Endothelial cell of umbilical vein (primary cell): ENCODE results near the gene MRPL38. TPM values are rescaled to one million over a fixed set of nuclear protein-coding genes. Genes with fewer than 3 reads are reported as not detected.

Experiments used
- BruUV-seq: library from RNA; stranded (reverse); fragments of 400-500 nt; replicated peaks from 2 replicates; lab custom pipeline; 2021; lab: Mats Ljungman, UMichigan
- CTCF ChIA-PET: fragments of 300-600, 350-600 bp; sonication (Branson Sonifier 250); formaldehyde crosslinking; loops from one replicate; lab custom pipeline; 2021; ENCODE audit warnings: antibody characterized with exemption, inconsistent platforms; lab: Charles Lee
- POLR2A ChIA-PET: fragments of 300-600, 350-600 bp; sonication (Branson Sonifier 250); formaldehyde crosslinking; loops from one replicate; lab custom pipeline; 2021; ENCODE audit warnings: antibody characterized with exemption, inconsistent platforms; lab: Charles Lee
- DNase-seq: peaks from one replicate; pipeline ENCODE4 v3.0.0-alpha.2; 2011; ENCODE audit warnings: low read depth, low spot score
- FAIRE-seq: peaks from 2 replicates; lab custom pipeline; 2011; peaks lifted over from hg19 to GRCh38; lab: Jason Lieb, UNC
- H2AFZ ChIP-seq: 2 replicates; pipeline ENCODE4 v1.6.0; 2012; ENCODE audit warnings: low read depth, low read length, control low read depth, inconsistent platforms
- H3K27ac ChIP-seq: 2 replicates; pipeline ENCODE4 v1.5.1; 2011; ENCODE audit warnings: low read depth, mild to moderate bottlenecking, control low read depth, low read length, moderate library complexity; ENCODE audit not compliant: insufficient read depth
- H3K27me3 ChIP-seq, 2 experiments: 2 replicates each; pipeline versions ENCODE4 v1.6.0 to v1.6.1; 2011; ENCODE audit warnings: low read length in 2 of 2, mixed read lengths in 1 of 2; ENCODE audit not compliant: control insufficient read depth in 2 of 2, insufficient read depth in 2 of 2
- H3K36me3 ChIP-seq, 2 experiments: 2 replicates in 1 of 2; 3 replicates in 1 of 2; pipeline ENCODE4 v1.5.1; 2011; ENCODE audit warnings: low read length in 2 of 2, mild to moderate bottlenecking in 1 of 2, moderate library complexity in 1 of 2; ENCODE audit not compliant: control insufficient read depth in 2 of 2, insufficient read depth in 2 of 2; ENCODE audit errors: extremely low read depth in 1 of 2
- H3K4me1 ChIP-seq: 3 replicates; pipeline ENCODE4 v1.5.1; 2011; ENCODE audit warnings: mild to moderate bottlenecking, low read length; ENCODE audit not compliant: control insufficient read depth, insufficient read depth; ENCODE audit errors: extremely low read depth
- H3K4me2 ChIP-seq: 2 replicates; pipeline ENCODE4 v1.6.1; 2011; ENCODE audit warnings: low read length, control low read depth, mixed read lengths; ENCODE audit not compliant: insufficient read depth
- H3K4me3 ChIP-seq, 3 experiments: fragments of 200-600 bp in 1 of 3; sonication (generic), shearing (Covaris generic) in 1 of 3; replicated peaks in 1 of 3; 2 replicates each; pipeline ENCODE4 v1.5.1; 2011 to 2016; ENCODE audit warnings: control low read depth in 3 of 3, low read length in 3 of 3, mild to moderate bottlenecking in 2 of 3, inconsistent platforms in 1 of 3, low read depth in 1 of 3, moderate library complexity in 1 of 3; ENCODE audit not compliant: insufficient read depth in 1 of 3
- H3K79me2 ChIP-seq: 2 replicates; pipeline ENCODE4 v1.6.0; 2012; ENCODE audit warnings: low read length, inconsistent platforms; ENCODE audit not compliant: control insufficient read depth, insufficient read depth
- H3K9ac ChIP-seq: replicated peaks from 2 replicates; pipeline ENCODE3; 2011; ENCODE audit warnings: low read length, control low read depth; ENCODE audit not compliant: insufficient read depth; ENCODE audit errors: extremely low read depth
- H3K9me1 ChIP-seq: replicated peaks from 3 replicates; pipeline ENCODE4 v1.6.0; 2011; ENCODE audit warnings: mild to moderate bottlenecking, low read length; ENCODE audit not compliant: control insufficient read depth, insufficient read depth; ENCODE audit errors: extremely low read depth
- H3K9me3 ChIP-seq: replicated peaks from 2 replicates; pipeline ENCODE4 v1.5.1; 2012; ENCODE audit warnings: low read length, inconsistent platforms; ENCODE audit not compliant: control insufficient read depth, insufficient read depth
- H4K20me1 ChIP-seq: replicated peaks from 2 replicates; pipeline ENCODE3; 2011; ENCODE audit warnings: mild to moderate bottlenecking, low read length; ENCODE audit not compliant: control insufficient read depth, insufficient read depth; ENCODE audit errors: extremely low read depth
- EZH2 ChIP-seq: IDR thresholded peaks from 2 replicates; pipeline ENCODE4 v1.6.1; 2012; ENCODE audit warnings: borderline replicate concordance, low read depth, mild to moderate bottlenecking, moderate library complexity, low read length, inconsistent platforms; ENCODE audit not compliant: severe bottlenecking
- GATA2 ChIP-seq: IDR thresholded peaks from 2 replicates; pipeline ENCODE4 v1.7.0; 2011; ENCODE audit warnings: low read depth, mild to moderate bottlenecking, moderate library complexity, mixed read lengths, low read length; ENCODE audit not compliant: insufficient read length, insufficient read depth
- JUN ChIP-seq: IDR thresholded peaks from 2 replicates; pipeline ENCODE4 v1.6.1; 2011; ENCODE audit warnings: borderline replicate concordance, low read depth; ENCODE audit not compliant: insufficient read length, insufficient read depth
- MYC ChIP-seq: IDR thresholded peaks from one replicate; pipeline ENCODE4 v1.6.1; 2011; ENCODE audit warnings: mild to moderate bottlenecking, low read depth, low read length
- POLR2A ChIP-seq: IDR thresholded peaks from 2 replicates; pipeline ENCODE4 v1.6.1; 2012; ENCODE audit warnings: low read depth, mild to moderate bottlenecking, control low read depth, low read length
- POLR2AphosphoS5 ChIP-seq: IDR thresholded peaks from 2 replicates; pipeline ENCODE4 v1.6.1; 2012; ENCODE audit warnings: low read depth, mild to moderate bottlenecking, control low read depth, low read length, moderate library complexity; ENCODE audit not compliant: insufficient read depth
- dilution Hi-C: fragments of 300-500 bp; cut with MboI; formaldehyde crosslinking; loops from one replicate; pipeline ENCODE4 v1.15.0; 2019; ENCODE audit warnings: low sequenced_read_pairs; ENCODE audit not compliant: extremely low pct_ligation_motif_present
- intact Hi-C: fragments of 100-400 bp; cut with micrococcal nuclease; formaldehyde crosslinking; loops from one replicate; pipeline ENCODE4 v1.10.0; 2022
- polyA plus RNA-seq, 4 experiments: library from polyadenylated mRNA; depleted of rRNA in 3 of 4; stranded (reverse) in 3 of 4; unstranded in 1 of 4; fragments of >200 nt; gene quantifications; 2 replicates each; pipeline versions ENCODE4 v1.2.1 to v1.2.3, GENCODE V29; 2011 to 2012; ENCODE audit warnings: missing spikeins in 1 of 4
- total RNA-seq: library from RNA; stranded (reverse); gene quantifications from 2 replicates; pipeline ENCODE4 v1.2.3, GENCODE V29; 2021
- TF ChIP-seq, protein P1 (sequence below), 2 donors: IDR thresholded peaks; 1 replicate in 1 of 2; 2 replicates in 1 of 2; pipeline ENCODE4 v1.5.1; 2011; ENCODE audit warnings: low read length in 2 of 2, mild to moderate bottlenecking in 2 of 2, moderate library complexity in 2 of 2, control low read depth in 1 of 2, inconsistent platforms in 1 of 2, low read depth in 1 of 2; ENCODE audit not compliant: insufficient read depth in 1 of 2; ENCODE audit errors: extremely low read depth in 1 of 2

The MRPL38 gene
- total and polyA plus RNA-seq, 2 donors (not counting 3 experiments of a cell fraction or from before 2014, with no cell fraction given), result 82.7 to 93.8 TPM

DNA sequence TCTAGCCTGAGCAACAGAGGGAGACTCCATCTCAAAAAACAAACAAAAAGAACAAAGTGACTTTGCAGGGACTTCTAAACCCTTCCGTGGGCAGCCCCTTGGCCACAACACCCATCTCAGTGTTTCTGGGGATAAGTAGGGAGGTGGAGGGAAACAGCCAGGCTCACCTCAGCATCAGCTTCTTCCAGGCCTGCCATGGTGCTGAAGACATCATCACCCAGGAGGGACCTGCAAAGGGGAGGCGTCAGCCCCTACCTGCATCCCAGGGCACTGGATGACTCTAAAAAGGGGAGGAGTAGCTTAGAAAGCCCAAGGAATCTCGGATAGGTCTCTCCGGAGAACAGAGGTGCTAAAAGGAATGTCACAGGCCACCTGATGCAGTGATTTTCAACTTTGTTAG, 26.4 kb upstream of the MRPL38 start:
- POLR2A ChIA-PET, result no interaction called here
- Histone ChIP-seq H3K9ac (no peak overlapping the region), H3K9me3 (no peaks in the 10 kb centered on the region), H3K27me3 (no peaks in the 10 kb centered on the region), H3K27ac (no peak overlapping the region), H4K20me1 (no peaks in the 10 kb centered on the region), H3K9me1 (no peaks in the 10 kb centered on the region), H3K79me2 (no peaks in the 10 kb centered on the region), H3K4me1 (no peaks in the 10 kb centered on the region), H2AFZ (no peak overlapping the region), H3K36me3 (no peaks in the 10 kb centered on the region), H3K4me2 (no peak overlapping the region), H3K4me3 (no peak overlapping the region)
- TF ChIP-seq POLR2AphosphoS5 (no peak), MYC (no peak), JUN (no peak), GATA2 (no peak), POLR2A (no peak), EZH2 (no peak)
- TF ChIP-seq, protein P1, sequence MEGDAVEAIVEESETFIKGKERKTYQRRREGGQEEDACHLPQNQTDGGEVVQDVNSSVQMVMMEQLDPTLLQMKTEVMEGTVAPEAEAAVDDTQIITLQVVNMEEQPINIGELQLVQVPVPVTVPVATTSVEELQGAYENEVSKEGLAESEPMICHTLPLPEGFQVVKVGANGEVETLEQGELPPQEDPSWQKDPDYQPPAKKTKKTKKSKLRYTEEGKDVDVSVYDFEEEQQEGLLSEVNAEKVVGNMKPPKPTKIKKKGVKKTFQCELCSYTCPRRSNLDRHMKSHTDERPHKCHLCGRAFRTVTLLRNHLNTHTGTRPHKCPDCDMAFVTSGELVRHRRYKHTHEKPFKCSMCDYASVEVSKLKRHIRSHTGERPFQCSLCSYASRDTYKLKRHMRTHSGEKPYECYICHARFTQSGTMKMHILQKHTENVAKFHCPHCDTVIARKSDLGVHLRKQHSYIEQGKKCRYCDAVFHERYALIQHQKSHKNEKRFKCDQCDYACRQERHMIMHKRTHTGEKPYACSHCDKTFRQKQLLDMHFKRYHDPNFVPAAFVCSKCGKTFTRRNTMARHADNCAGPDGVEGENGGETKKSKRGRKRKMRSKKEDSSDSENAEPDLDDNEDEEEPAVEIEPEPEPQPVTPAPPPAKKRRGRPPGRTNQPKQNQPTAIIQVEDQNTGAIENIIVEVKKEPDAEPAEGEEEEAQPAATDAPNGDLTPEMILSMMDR (IDR thresholded peaks at IDR 0.05; ENCODE audit: extremely low read depth in 1 of 2, insufficient read depth in 1 of 2, low read depth in 1 of 2, low read length in 2 of 2), result no peak
- DNase-seq, result no peak
- intact Hi-C loops (no loop called here), dilution Hi-C loops (no loop called here)
- no TSS peak for BruUV-seq
- FAIRE-seq, result no peak
- CTCF ChIA-PET, result no interaction called here
